ENCODE measurements around the gene ZNF436. TPM values are rescaled to one million over a fixed set of nuclear protein-coding genes. Genes with fewer than 3 reads are reported as not detected.

The ZNF436 gene
- polyA plus RNA-seq, 1 donor: 38.0 TPM

- DNase-seq (ENCODE audit: low read depth): no peak
Measured at GRCh38 chr1:23367451-23367790, 2.2 kb downstream of the ZNF436 start.

GRCh38 chr1:23366598-23366997 is 3.0 kb downstream of the ZNF436 start:
- DNase-seq (ENCODE audit: low read depth): no peak

GRCh38 chr1:23366146-23366545 is 3.5 kb downstream of the ZNF436 start:
- DNase-seq (ENCODE audit: low read depth): no peak

- no peak for DNase-seq (ENCODE audit: low read depth)
Measured at GRCh38 chr1:23362218-23362713, 7.4 kb downstream of the ZNF436 start.

GRCh38 chr1:23358310-23358875 is 11.2 kb downstream of the ZNF436 start:
- no peak for DNase-seq (ENCODE audit: low read depth)

- DNase-seq (ENCODE audit: low read depth): no peak
Measured at GRCh38 chr1:23357138-23357908, 12.3 kb downstream of the ZNF436 start.

GRCh38 chr1:23356471-23357137 is 13.0 kb downstream of the ZNF436 start:
- DNase-seq (ENCODE audit: low read depth): no peak

- DNase-seq (ENCODE audit: low read depth): no peak
Measured at GRCh38 chr1:23354245-23354644, 15.4 kb downstream of the ZNF436 start.

GRCh38 chr1:23352096-23352695 is 17.4 kb downstream of the ZNF436 start:
- DNase-seq (ENCODE audit: low read depth): no peak

- DNase-seq (ENCODE audit: low read depth): no peak
Measured at GRCh38 chr1:23345920-23346319, 23.7 kb downstream of the ZNF436 start.

GRCh38 chr1:23344987-23345472 is 24.6 kb downstream of the ZNF436 start:
- DNase-seq (ENCODE audit: low read depth): no peak

GRCh38 chr1:23344111-23344986 is 25.3 kb downstream of the ZNF436 start, which contains the start of gene HNRNPR:
TSS of gene HNRNPR (minus strand) at chr1:23344284. CDS start at chr1:23341008, 3,276 bp downstream.
- peak; percentile 100 for DNase-seq (ENCODE audit: low read depth)

GRCh38 chr1:23343221-23344110 is 26.2 kb downstream of the ZNF436 start:
- no peak for DNase-seq (ENCODE audit: low read depth)

- DNase-seq (ENCODE audit: low read depth): no peak
Measured at GRCh38 chr1:23341931-23342692, 27.5 kb downstream of the ZNF436 start.

GRCh38 chr1:23339632-23340031 is 30.0 kb downstream of the ZNF436 start:
- DNase-seq (ENCODE audit: low read depth): no peak

GRCh38 chr1:23337869-23338268 is 31.8 kb downstream of the ZNF436 start:
- no peak for DNase-seq (ENCODE audit: low read depth)

GRCh38 chr1:23331713-23332112 is 37.9 kb downstream of the ZNF436 start:
- DNase-seq (ENCODE audit: low read depth): no peak

- DNase-seq (ENCODE audit: low read depth): no peak
Measured at GRCh38 chr1:23330846-23331245, 38.8 kb downstream of the ZNF436 start.

- DNase-seq (ENCODE audit: low read depth): no peak
Measured at GRCh38 chr1:23325393-23325792, 44.2 kb downstream of the ZNF436 start.

Data from forelimb muscle (tissue), 1 donor.